K562 (cell line): Measurements from ENCODE around the gene C19orf44. TPM values are rescaled to one million over a fixed set of nuclear protein-coding genes. Genes with fewer than 3 reads are reported as not detected.

Experiments
- ATAC-seq: fragments of 200-7000 bp; cut with Tn5 transposase; 3 replicates; pipeline ENCODE4 v1.9.1; 2020; ENCODE audit warnings: moderate library complexity
- BruUV-seq: library from RNA; stranded (reverse); fragments of 400-500 nt; replicated peaks from 2 replicates; lab custom pipeline; 2021; lab: Mats Ljungman, UMichigan
- CTCF ChIA-PET: fragments of 300-600 bp; formaldehyde crosslinking; extraction: SDS; loops from one replicate; lab custom pipeline; 2021; ENCODE audit warnings: low intra/inter-chr PET ratio; lab: Yijun Ruan, JAX
- POLR2A ChIA-PET: fragments of 300-600, 350-650 bp; sonication (Branson Sonifier 250); formaldehyde crosslinking; extraction: SDS; loops from one replicate; lab custom pipeline; 2021; ENCODE audit warnings: antibody characterized with exemption, inconsistent platforms; lab: Yijun Ruan, JAX
- DNase-seq, 4 experiments: peaks; one replicate each; pipeline versions ENCODE4 v3.0.0 to v3.0.0-alpha.2; 2011 to 2018; ENCODE audit warnings: low spot score in 3 of 4, mixed read lengths in 3 of 4; ENCODE audit errors: extremely low read depth in 1 of 4
- FAIRE-seq: peaks from 2 replicates; lab custom pipeline; 2011; peaks lifted over from hg19 to GRCh38; lab: Jason Lieb, UNC
- H2AFZ ChIP-seq: 2 replicates; pipeline ENCODE4 v1.6.0; 2011; ENCODE audit warnings: low read depth, low read length, control low read depth, inconsistent platforms
- H3K27ac ChIP-seq: fragments of 200-600 bp; 3 replicates; pipeline ENCODE4 v1.8.0; 2011; ENCODE audit warnings: low read depth, mild to moderate bottlenecking, control low read depth, inconsistent platforms, low read length, moderate library complexity, mixed read lengths; ENCODE audit errors: extremely low read depth
- H3K27me3 ChIP-seq, 2 experiments: fragments of 300-600 bp in 1 of 2; 2 replicates in 1 of 2; 3 replicates in 1 of 2; pipeline versions ENCODE4 v1.6.0 to v1.8.0; 2011; ENCODE audit warnings: inconsistent platforms in 2 of 2, low read length in 2 of 2, mild to moderate bottlenecking in 1 of 2, mixed read lengths in 1 of 2, moderate library complexity in 1 of 2; ENCODE audit not compliant: control insufficient read depth in 2 of 2, insufficient read depth in 2 of 2
- H3K36me3 ChIP-seq: fragments of 300-600 bp; 3 replicates; pipeline ENCODE4 v1.8.0; 2011; ENCODE audit warnings: mild to moderate bottlenecking, low read length, inconsistent platforms; ENCODE audit not compliant: control insufficient read depth, insufficient read depth
- H3K4me1 ChIP-seq, 2 experiments: fragments of 200-600 bp in 1 of 2; replicated peaks in 1 of 2; 2 replicates in 1 of 2; 3 replicates in 1 of 2; pipeline versions ENCODE4 v1.5.1 to v1.8.0; 2011; ENCODE audit warnings: inconsistent platforms in 2 of 2, low read length in 2 of 2, mild to moderate bottlenecking in 1 of 2, mixed read lengths in 1 of 2, moderate library complexity in 1 of 2; ENCODE audit not compliant: control insufficient read depth in 2 of 2, insufficient read depth in 2 of 2
- H3K4me2 ChIP-seq: 2 replicates; pipeline ENCODE4 v1.6.1; 2011; ENCODE audit warnings: low read length, control low read depth, inconsistent platforms, mixed read lengths; ENCODE audit not compliant: insufficient read depth
- H3K4me3 ChIP-seq: fragments of 200-600 bp; sonication (generic), shearing (Covaris generic); 2 replicates; pipeline ENCODE4 v1.5.1; 2016; ENCODE audit warnings: control low read depth, inconsistent platforms
- H3K79me2 ChIP-seq: fragments of 200-600 bp; 3 replicates; pipeline ENCODE4 v1.8.0; 2011; ENCODE audit warnings: low read length, inconsistent platforms; ENCODE audit not compliant: control insufficient read depth, insufficient read depth
- H3K9ac ChIP-seq, 2 experiments: 2 replicates each; pipeline versions ENCODE4 v1.6.0 to v1.6.1; 2011; ENCODE audit warnings: low read depth in 2 of 2, low read length in 2 of 2, control low read depth in 1 of 2, inconsistent platforms in 1 of 2, mild to moderate bottlenecking in 1 of 2, mixed read lengths in 1 of 2; ENCODE audit not compliant: insufficient read depth in 1 of 2
- H3K9me1 ChIP-seq: one replicate; pipeline ENCODE4 v1.6.0; 2011; ENCODE audit warnings: inconsistent platforms, mild to moderate bottlenecking, low read length, moderate library complexity; ENCODE audit not compliant: control insufficient read depth, insufficient read depth
- H3K9me3 ChIP-seq: replicated peaks from 2 replicates; pipeline ENCODE4 v1.5.1; 2011; ENCODE audit warnings: low read depth, low read length, inconsistent platforms; ENCODE audit not compliant: control insufficient read depth, insufficient read depth
- H4K20me1 ChIP-seq: replicated peaks from 2 replicates; pipeline ENCODE4 v1.6.1; 2011; ENCODE audit warnings: low read length, inconsistent platforms, mixed read lengths; ENCODE audit not compliant: control insufficient read depth, insufficient read depth
- ARNT ChIP-seq, 2 experiments: fragments of 450-650 bp; IDR thresholded peaks; 2 replicates each; pipeline ENCODE4 v1.6.1; 2016; ENCODE audit warnings: mild to moderate bottlenecking in 1 of 2
- FOSL1 ChIP-seq: fragments of 200-800 bp; sonication (Bioruptor generic); conservative IDR thresholded peaks from 2 replicates; pipeline ENCODE4 v1.6.1; 2016; ENCODE audit warnings: missing genetic modification characterization, missing compliant biosample characterization
- GATA2 ChIP-seq: sonication (generic); formaldehyde crosslinking; IDR thresholded peaks from 2 replicates; pipeline ENCODE4 v1.4.0; 2020; ENCODE audit warnings: mild to moderate bottlenecking, missing genetic modification reagents
- HDGF ChIP-seq: fragments of 450-650 bp; IDR thresholded peaks from 2 replicates; pipeline ENCODE4 v1.6.1; 2016
- NKRF ChIP-seq: fragments of 450-650 bp; IDR thresholded peaks from 2 replicates; pipeline ENCODE4 v1.6.1; 2016; ENCODE audit warnings: borderline replicate concordance
- NR4A1 ChIP-seq, 2 experiments: fragments of 250-450 bp in 1 of 2; fragments of 450-650 bp in 1 of 2; sonication (Bioruptor Pico) in 1 of 2; IDR thresholded peaks; 2 replicates each; pipeline versions ENCODE4 v1.4.0 to v1.6.1; 2016 to 2020; ENCODE audit warnings: mild to moderate bottlenecking in 2 of 2, missing compliant biosample characterization in 1 of 2, missing genetic modification characterization in 1 of 2, moderate library complexity in 1 of 2
- SMARCE1 ChIP-seq: fragments of 450-650 bp; IDR thresholded peaks from 2 replicates; pipeline ENCODE4 v1.7.1; 2016; ENCODE audit warnings: mild to moderate bottlenecking
- TOE1 ChIP-seq, 2 experiments: fragments of 450-650 bp in 1 of 2; sonication (generic) in 1 of 2; formaldehyde crosslinking in 1 of 2; IDR thresholded peaks; 2 replicates each; pipeline versions ENCODE4 v1.7.1 to v1.8.0; 2016 to 2022; ENCODE audit warnings: borderline replicate concordance in 2 of 2, mild to moderate bottlenecking in 2 of 2, antibody characterized with exemption in 1 of 2, inconsistent platforms in 1 of 2, low read depth in 1 of 2, missing genetic modification reagents in 1 of 2, moderate library complexity in 1 of 2
- XRCC3 ChIP-seq: fragments of 450-650 bp; IDR thresholded peaks from 2 replicates; pipeline ENCODE4 v1.6.1; 2017; ENCODE audit warnings: mild to moderate bottlenecking, moderate library complexity
- YBX1 ChIP-seq: fragments of 450-650 bp; IDR thresholded peaks from 2 replicates; pipeline ENCODE4 v1.7.1; 2016; ENCODE audit warnings: mild to moderate bottlenecking
- ZBTB11 ChIP-seq, 3 experiments: fragments of 200-800 bp in 1 of 3; fragments of 250-450 bp in 1 of 3; fragments of 450-650 bp in 1 of 3; sonication (Bioruptor Pico) in 1 of 3; sonication (Bioruptor generic) in 1 of 3; formaldehyde crosslinking in 1 of 3; IDR thresholded peaks; 2 replicates each; pipeline versions ENCODE4 v1.6.1 to v1.8.0; 2016 to 2022; ENCODE audit warnings: mild to moderate bottlenecking in 2 of 3, missing genetic modification characterization in 2 of 3, missing compliant biosample characterization in 1 of 3, moderate library complexity in 1 of 3
- ZBTB7A ChIP-seq: IDR thresholded peaks from 2 replicates; pipeline ENCODE4 v1.6.1; 2011; ENCODE audit warnings: low read depth, mild to moderate bottlenecking, low read length, moderate library complexity, borderline replicate concordance; ENCODE audit not compliant: control insufficient read depth
- ZNF324 ChIP-seq: fragments of 250-450 bp; sonication (Bioruptor Pico); IDR thresholded peaks from 2 replicates; pipeline ENCODE4 v1.4.0; 2020; ENCODE audit warnings: mild to moderate bottlenecking
- ZNF444 ChIP-seq: fragments of 250-450 bp; sonication (Bioruptor Pico); IDR thresholded peaks from 2 replicates; pipeline ENCODE4 v1.4.0; 2020; ENCODE audit warnings: mild to moderate bottlenecking, moderate library complexity
- ZNF57 ChIP-seq: fragments of 450-650 bp; formaldehyde crosslinking; IDR thresholded peaks from 2 replicates; pipeline ENCODE4 v1.4.0; 2020; ENCODE audit warnings: mild to moderate bottlenecking, moderate library complexity
- whole genome bisulfite sequencing: fragments of 100-300 bp; shearing (Covaris generic); methylation state at CpG from one replicate; pipeline ENCODE4 v1.1.6; 2016; ENCODE audit warnings: low coverage, mixed read lengths; ENCODE audit not compliant: insufficient coverage; ENCODE audit errors: missing lambda C conversion rate; 5-methylcytosine and 5-hydroxymethylcytosine counted together
- in situ Hi-C: fragments of 300-500 bp; cut with MboI; formaldehyde crosslinking; loops from 4 replicates; pipeline ENCODE4 v1.15.0; 2018; ENCODE audit warnings: inconsistent platforms, mixed read lengths
- intact Hi-C: fragments of 100-400 bp; cut with micrococcal nuclease; formaldehyde crosslinking; loops from 2 replicates; pipeline ENCODE4 v1.14.2; 2022
- polyA plus RNA-seq, 8 experiments: library from polyadenylated mRNA; depleted of rRNA in 4 of 8; stranded (reverse) in 5 of 8; unstranded in 3 of 8; fragments of >200 nt; fragmentation: Nextera tagmentation in 2 of 8; fragmentation: Illumina TruSeq in 1 of 8; extraction: Ambion mirVana in 2 of 8; extraction: Trizol in 1 of 8; gene quantifications; 2 replicates each; pipeline versions ENCODE4 v1.2.1 to v1.2.3, GENCODE V29; 2011 to 2014; ENCODE audit warnings: inconsistent platforms in 1 of 8, missing spikeins in 1 of 8
- total RNA-seq, 7 experiments: library from RNA; depleted of rRNA in 6 of 7; stranded (reverse); fragments of >200 nt in 6 of 7; fragmentation: Illumina TruSeq in 2 of 7; extraction: Trizol in 2 of 7; gene quantifications; 2 replicates each; pipeline versions ENCODE4 v1.2.1 to v1.2.3, GENCODE V29; 2011 to 2021; ENCODE audit warnings: low replicate concordance in 1 of 7

The C19orf44 gene
- total and polyA plus RNA-seq, 9 of the 15 experiments (the other 6 are each of a cell fraction or from before 2014, with no cell fraction given): 0.41 to 7.7 (median 3.5) TPM

- peak in 2 of 4 experiments; percentile 38 to 56 for DNase-seq
- H2AFZ ChIP-seq: peak overlapping the region; percentile 54; the same call in 1 of the 2 replicates
- H3K4me1 ChIP-seq: peaks cover 14 to 24% of the 10 kb centered on the region in 2 experiments
- intact Hi-C loops (no loop called here), in situ Hi-C loops (no loop called here)
- peak overlapping the region; percentile 75 for H3K4me3 ChIP-seq
- ChIA-PET CTCF (no interaction called here), POLR2A (interaction anchor here (0.6 to 1.0 kb wide), 3 partner anchors 28 to 1387 kb away, joined by 3 to 6 read pairs (median 4); no protein-coding TSS in a partner anchor)
- WGBS: under 1% methylated on average over 32 of the region's 67 CpGs
- H3K27ac ChIP-seq: peak overlapping the region; percentile 62; the same call in 1 of the 3 replicates
- no peaks in the 10 kb centered on the region for H3K9me1 ChIP-seq
- peaks cover 28% of the 10 kb centered on the region for H4K20me1 ChIP-seq
- H3K27me3 ChIP-seq: no peaks in the 10 kb centered on the region
- peak overlapping the region; percentile 84 for H3K4me2 ChIP-seq
- H3K9ac ChIP-seq: peak overlapping the region; percentile 57 to 95
- H3K36me3 ChIP-seq: peaks cover 10% of the 10 kb centered on the region; the same call in 2 of the 3 replicates
- TSS peak; percentile 64 for BruUV-seq
- FAIRE-seq: no peak
- ATAC-seq: peak; percentile 37
- peaks cover 9% of the 10 kb centered on the region for H3K9me3 ChIP-seq
- H3K79me2 ChIP-seq: peaks cover 48% of the 10 kb centered on the region
- TF ChIP-seq XRCC3 (no peak), NKRF (peak; percentile 46; the same call in 1 of the 2 replicates), ARNT (IDR thresholded peaks at IDR 0.05) (no peak), ZBTB11 (CRISPR knock-in tag; IDR thresholded peaks at IDR 0.05) (peak in 1 of 3 experiments; percentile 58; a peak in 1 of 6 replicates), SMARCE1 (0 out of 2 replicates have a peak, but pooled peaks have one; percentile 16), NR4A1 (CRISPR knock-in tag; IDR thresholded peaks at IDR 0.05) (no peak), NR4A1 (tag; IDR thresholded peaks at IDR 0.05) (no peak), ZNF444 (CRISPR knock-in tag) (no peak), YBX1 (no peak), ZNF57 (CRISPR knock-in tag) (no peak), FOSL1 (tag) (no peak), ZNF324 (no peak), ZBTB7A (peak; percentile 20; the same call in 1 of the 2 replicates), TOE1 (IDR thresholded peaks at IDR 0.05; ENCODE audit: borderline replicate concordance) (no peak), TOE1 (CRISPR knock-in tag; IDR thresholded peaks at IDR 0.05; ENCODE audit: borderline replicate concordance, low read depth) (no peak), HDGF (no peak), GATA2 (CRISPR knock-in tag) (no peak)
Measured at GRCh38 chr19:16470911-16471811, 25.0 kb upstream of the C19orf44 start.
